8988T (cell line): Measurements from ENCODE around the gene CLTCL1.
"Not testable (repeated sequence)": the region's sequence is repeated elsewhere in the genome, so short reads cannot be mapped to it uniquely, and the experiment has no call there.

Experiments used
- DNase-seq: peaks from one replicate; pipeline ENCODE4 v3.0.0; 2011

CLTCL1 gene

DNA sequence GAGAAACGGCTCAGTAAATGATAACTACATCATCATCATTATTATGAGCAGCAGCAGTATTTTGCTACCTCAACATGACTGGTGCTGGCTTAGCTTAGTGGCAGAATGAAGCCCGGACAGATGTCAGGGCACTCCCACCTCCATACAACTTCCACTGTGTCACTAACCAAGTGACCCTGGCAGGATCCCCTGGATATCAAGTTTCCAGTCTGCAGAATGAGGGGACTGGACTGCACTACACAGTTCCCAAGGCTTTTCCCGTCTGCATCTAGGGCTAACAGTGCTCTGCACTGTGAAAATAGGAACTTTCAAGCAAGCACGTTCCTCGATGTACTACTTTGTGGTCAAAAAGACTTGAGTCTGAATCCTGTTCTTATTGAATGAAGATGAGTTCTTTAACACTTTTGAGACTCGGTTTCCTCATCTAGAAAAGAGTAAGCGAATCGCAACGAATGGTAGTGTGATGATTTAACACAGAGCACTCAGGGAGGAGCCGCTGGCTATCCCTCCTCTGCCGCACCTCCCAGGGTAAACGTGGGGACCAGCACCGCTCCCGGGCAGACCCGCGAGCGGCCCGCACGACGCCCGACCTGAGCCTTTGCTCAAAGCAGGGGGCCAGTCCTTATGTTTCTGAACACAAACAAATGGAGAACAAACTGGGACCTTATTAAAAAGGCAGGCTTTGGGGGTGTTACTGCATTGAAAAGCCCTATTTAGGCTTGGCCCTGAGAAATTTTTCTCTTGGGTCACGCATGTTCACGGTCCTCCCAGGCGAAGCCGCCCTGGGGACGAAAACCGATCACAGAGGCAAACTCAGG lies 910 bp downstream of the CLTCL1 start:
- DNase-seq, result no peak

DNA sequence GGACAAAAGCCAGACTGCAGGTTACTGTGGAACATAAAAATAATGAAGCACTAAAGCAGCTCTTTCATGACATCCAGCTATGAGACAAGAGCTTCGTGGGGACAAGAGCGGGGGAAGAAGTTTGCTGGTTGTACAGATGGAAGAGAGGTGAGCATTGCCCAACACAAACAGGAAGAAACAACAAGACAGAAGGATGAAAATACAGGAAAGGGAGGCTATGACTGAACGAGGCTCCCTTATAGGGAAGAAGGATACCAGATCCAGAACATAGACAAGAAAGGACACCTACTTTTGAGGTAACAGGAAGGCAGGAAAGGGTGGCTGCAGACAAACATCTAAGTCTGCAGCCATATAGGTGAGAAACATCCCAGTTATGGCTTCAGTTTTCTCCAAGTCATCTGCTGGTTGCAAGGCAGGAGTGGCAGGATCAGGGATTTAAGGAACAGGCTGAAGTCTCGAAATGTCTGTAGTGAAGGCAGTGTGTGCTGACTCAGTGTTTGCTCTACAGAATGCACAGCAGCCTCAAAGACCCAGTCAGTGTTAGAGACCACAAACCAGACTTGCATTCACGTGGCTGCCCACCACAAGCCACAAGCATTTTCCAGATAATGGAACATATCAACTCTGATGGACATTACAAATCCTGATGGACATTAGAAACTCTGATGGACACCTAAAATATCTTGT lies 1.9 kb downstream of the CLTCL1 start:
- no peak for DNase-seq

DNA sequence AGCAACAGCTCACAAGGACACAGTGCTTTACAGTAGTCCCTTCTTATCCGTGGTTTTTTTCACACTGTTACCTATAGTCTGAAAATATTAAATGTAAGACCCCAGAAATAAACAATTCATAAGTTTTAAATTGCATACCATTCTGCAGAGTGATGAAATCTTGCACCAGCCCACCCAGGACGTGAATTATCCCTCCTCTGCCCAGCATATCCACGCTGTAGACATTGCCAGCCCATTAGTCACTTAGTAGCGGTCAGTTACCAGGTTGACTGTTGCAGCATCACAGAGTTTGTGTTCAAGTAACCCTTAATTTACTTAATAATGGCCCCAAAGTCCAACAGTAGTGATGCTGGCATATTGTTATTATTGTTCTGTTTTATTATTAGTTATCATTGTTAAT lies 3.6 kb downstream of the CLTCL1 start:
- DNase-seq, result no peak

DNA sequence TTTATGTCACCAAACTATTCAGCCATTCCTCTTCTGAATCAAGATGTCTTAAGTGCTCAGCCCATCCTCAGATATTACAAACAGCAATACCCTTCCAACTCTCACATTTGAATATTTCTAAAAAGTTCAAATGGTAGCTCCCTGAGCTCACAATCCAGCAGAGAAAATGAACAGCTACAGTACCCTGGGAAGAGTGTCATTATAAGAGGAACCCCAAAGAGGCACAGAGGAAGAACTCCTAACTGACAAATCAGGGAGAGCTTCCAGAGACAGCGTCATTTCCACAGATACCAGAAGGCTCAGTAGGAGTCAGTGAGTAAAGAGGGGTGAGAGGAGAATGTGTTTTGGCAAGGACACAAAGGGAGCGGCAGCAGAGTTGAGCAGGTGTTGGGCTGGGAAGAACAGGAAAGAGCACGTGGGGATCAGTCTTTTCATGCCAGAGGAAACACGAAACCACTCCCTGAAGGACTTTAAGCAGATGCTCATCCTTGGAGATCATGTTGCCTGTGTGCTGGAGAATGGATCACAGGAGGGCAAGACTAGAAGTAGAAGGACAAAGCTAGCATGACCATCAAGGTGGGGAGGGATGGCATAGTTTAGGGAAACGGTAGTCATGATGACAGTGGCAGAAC lies 4.3 kb downstream of the CLTCL1 start:
- no peak for DNase-seq

DNA sequence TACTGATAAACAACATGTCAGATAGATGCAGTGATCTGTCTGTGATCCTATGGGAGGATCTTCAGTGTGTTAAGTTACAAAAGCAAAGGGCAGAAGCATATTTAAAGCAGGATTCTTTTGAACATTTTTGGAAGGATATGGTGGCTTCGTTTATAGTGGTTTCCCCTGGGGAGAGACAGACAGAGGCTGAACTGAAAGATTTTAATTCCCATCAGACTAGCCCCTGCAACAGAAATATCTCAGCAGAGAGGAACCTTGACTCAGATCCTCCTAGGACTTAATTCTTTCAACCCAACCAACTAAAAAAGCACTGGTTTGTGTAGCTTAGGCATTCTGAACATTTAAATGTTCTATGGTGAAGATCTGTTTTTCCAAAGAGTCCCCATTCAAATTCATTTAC lies 5.7 kb downstream of the CLTCL1 start:
- DNase-seq, result no peak

DNA sequence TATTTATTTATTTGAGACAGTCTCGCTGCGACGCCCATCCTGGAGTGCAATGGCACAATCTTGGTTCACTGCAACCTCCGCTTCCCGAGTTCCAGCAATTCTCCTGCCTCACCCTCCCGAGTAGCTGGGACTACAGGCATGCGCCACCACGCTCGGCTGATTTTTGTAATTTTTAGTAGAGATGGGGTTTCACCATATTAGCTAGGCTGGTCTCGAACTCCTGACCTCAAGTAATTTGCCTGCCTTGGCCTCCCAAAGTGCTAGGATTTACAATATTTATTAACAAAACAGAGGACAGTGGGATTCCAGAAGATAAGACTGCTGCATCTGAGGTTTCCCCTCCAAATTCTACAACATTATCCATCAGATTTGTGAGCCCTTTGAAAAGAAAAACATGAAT lies 12.4 kb downstream of the CLTCL1 start:
- DNase-seq, result not testable (repeated sequence)

DNA sequence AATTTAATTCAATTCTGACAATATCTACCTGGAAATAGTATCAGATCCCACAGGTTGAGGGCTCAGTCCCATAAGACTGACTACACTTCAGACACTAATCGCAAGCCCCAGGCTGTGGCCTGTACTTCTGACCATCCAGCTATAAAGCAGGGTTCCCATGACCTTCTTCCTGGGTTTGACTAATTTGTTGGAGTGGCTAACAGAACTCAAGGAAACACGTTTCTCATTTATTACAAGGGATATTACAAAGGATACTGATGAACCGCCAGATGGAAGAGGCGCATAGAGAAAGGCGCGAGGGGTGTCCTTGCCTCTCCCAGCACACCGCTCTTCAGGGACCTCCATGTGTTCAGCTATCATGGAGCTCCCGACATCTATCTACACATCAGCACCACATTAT lies 13.7 kb downstream of the CLTCL1 start:
- DNase-seq, result no peak

DNA sequence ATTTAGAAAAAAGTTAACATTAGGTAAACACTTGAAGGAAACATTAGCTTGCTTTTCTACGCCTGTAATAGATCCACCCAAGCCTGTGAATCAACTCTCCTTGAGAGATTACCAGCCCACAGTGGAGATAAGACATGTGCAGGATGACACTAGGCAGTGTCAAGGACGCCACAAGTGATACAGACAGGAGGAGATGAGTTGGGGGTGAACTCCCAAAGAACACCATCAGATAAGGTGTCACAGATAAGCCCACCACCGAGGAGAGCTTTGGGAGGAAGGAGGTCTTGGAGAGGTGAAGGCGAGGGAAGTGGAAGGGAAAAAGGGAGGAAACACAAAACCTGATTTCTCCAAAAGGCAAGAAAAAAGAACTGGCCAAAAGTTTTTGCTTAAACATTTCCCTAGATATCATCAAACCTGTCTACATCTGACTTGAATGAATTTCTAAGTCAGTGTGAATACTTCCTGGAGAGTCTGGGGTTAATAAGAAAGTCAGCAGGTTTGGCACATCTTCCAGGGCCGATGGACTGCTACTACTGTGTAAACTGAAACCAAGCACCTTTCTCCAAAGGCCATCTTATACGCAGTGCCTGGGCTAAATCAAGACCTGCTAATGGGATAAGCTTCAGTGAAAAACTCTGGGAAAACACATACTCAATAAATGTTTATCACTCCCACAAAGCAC lies 15.5 kb downstream of the CLTCL1 start:
- DNase-seq, result no peak

DNA sequence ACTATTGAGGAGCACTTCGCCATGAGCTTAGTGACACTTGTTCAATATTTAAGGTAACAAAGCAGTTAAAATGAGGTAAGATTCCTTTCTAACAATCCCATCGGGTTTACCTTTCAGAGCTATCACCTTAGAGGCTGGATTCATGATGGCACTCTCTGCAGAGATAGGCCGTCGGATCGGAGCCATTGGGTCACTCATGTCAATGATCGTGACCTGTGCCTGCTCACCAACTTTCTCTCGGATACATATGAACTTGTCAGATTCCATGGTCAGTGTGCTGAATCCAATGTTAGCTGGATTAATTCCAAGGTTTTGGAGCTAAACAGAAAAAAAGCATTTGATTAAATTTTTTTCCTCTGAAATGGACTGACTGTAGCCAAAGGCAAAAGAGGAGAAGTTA lies 16.0 kb downstream of the CLTCL1 start:
- DNase-seq, result no peak

DNA sequence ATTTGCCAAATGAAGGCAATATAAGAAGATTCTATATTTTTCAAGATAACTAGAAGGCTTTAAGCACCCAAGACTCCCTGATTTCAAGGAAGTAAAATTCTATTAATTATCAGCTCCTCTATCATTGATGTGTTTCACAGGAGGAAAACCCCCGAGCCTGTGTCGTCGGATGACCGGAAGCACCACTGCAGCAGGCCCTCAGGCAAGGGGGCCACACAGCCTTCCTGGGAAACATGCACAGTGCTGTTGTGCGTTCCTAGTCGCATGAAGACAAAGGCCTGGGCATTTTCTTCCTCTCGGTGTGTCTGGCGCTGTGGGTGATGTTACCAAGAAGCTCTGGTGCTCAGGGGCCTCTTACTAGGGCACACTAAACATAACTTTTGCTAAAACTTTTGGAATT lies 16.4 kb downstream of the CLTCL1 start:
- DNase-seq, result no peak

DNA sequence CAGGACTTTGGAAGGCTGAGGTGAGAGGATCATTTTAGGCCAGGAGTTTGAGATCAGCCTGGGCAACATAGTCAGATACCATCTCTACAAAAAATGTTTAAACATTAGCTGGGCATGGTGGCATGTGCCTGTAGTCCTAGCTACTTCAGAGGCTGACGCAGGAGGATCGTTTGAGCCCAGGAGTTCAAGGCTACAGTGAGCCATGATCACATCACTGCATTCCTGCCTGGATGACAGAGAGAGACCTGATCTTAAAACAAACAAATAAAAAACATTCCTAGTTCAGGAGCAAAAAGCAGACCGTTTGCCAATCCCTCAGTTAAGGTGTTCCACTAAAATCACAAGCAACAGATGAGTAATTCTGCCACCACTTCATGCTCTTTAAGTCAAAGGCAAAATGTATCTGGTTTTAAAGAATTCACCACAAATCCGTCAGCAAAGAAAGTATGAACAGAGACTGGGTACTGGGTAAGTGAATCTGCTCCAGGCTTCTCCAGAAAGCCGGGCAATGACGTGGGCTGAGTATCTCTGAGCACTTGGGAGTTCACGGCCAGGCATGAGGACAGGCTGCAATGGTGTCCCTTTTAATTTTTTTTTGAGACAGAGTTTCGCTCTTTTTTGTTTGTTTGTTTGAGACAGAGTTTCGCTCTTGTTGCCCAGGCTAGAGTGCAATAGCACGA lies 19.5 kb downstream of the CLTCL1 start:
- no peak for DNase-seq

DNA sequence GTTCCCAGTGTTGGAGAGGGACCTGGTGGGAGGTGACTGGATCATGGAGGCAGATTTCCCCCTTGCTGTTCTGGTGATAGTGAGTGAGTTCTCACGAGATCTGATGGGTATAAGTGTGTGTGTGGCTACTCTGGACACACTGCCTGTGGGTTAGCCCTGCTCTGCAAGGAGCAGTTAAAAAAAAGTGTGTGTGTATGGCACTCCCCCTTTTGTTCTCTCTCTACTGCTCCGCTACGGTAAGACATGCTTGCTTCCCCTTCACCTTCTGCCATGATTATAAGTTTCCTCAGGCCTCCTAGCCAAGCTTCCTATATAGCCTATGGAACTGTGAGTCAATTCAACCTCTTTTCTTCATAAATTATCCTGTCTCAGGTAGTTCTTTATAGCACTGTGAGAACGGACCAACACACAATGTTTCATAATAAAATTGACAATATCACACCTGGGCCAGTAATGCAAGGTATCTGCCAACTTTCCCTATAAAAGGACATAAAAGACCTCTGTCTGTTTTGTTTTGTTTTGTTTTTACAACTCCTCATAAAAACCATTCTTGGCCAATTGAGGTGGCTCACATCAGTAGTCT lies 20.2 kb downstream of the CLTCL1 start:
- no peak for DNase-seq

DNA sequence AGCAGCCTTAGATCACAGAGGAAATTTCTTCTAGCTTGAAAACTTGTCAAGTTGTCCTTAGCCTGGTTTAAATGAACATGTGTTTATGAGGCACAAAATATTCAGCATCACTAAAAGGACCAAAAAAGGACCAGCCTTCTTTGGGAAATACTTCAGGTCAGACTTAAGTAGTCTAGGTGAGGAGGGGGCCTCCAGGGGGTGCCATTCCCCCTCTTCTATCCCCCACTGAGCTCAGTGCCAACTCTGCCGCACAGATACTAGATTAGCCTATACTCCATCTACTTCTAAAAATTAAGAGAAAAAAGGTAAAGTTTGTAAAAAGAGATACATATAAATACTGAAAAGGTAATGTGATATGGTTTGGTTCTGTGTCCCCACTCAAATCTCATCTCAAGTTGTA lies 20.6 kb downstream of the CLTCL1 start:
- DNase-seq, result no peak

DNA sequence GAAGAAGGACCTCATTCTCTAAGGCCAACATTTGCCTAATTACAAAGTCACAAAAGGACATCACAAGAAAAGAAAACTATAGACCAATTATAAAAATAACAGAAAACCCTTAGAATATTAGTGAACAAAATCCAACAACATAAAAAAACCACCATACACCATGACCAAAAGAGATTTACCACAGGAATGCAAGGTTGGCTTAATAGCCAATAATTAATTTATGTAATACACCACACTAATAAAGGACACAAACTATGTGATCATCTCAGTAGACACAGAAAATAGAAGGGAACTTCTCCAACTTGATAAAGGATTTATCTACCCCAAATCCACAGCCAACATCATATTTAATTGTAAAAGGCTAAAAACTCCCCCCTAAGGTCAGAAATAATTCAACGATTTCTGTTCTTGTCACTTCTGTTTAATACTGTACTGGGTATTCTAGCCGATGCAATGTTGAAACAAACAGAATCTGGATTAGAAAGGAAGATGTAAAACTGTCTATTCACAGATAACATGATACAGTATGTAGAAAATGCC lies 24.9 kb downstream of the CLTCL1 start:
- no peak for DNase-seq

DNA sequence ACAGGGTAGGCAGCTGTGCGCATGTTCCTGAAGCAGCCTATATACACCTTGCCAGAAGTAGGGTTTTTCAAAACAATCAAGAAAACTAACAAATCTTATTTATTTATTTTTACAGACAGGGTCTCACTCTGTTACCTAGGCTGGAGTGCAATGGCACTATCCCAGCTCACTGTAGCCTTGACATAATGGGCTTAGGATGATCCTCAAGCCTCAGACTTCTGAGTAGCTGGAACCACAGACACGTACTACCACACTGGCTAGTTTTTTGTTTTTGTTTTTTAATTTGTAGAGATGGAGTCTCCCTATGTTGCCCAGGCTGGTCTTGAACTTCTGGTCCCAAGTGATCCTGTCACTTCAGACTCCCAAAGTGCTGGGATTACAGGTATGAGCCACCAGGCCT lies 25.7 kb downstream of the CLTCL1 start:
- no peak for DNase-seq

DNA sequence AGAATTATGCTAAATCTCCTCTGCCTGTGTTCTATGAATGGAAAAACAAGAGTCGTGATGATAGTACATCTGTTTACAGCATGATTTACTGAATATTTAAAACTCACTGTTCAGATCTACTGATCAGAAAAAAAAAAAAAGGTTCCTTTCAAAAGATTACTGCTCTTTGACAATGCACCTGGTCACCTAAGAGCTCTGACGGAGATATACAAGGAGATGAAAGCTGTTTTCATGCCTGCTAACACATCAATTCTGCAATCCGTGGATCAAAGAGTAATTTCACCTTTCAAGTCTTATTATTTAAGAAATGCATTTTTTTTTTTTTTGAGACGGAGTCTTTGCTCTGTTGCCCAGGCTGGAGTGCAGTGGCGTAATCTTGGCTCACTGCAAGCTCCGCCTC lies 30.7 kb downstream of the CLTCL1 start:
- DNase-seq, result no peak

DNA sequence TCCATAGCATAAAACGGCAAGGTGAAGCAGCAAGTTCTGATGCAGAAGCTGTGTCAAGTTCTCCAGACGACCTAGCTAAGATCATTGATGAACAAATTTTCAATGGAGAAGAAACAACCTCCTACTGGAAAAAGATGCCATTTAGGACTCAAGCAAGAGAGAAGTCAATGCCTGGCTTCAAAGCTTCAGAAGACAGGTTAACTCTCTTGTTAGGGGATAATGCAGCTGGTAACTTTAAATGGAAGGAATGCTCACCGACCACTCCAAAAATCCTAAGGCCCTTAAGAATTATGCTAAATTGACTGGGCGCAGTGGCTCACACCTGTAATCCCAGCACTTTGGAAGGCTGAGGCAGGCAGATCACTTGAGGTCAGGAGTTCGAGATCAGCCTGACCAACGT lies 31.3 kb downstream of the CLTCL1 start:
- DNase-seq, result no peak

DNA sequence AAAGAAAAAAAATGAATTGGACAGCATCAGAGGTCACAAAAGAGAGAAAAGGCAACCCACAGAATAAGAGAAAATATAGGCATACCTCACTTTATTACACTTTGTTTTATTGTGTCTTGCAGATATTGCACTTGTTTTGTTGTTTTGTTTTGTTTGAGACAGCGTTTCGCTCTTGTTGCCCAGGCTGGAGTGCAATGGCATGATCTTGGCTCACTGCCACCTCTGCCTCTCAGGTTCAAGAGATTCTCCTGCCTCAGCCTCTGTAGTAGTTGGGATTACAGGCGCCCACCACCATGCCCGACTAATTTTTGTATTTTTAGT lies 32.6 kb downstream of the CLTCL1 start:
- DNase-seq, result not testable (repeated sequence)

DNA sequence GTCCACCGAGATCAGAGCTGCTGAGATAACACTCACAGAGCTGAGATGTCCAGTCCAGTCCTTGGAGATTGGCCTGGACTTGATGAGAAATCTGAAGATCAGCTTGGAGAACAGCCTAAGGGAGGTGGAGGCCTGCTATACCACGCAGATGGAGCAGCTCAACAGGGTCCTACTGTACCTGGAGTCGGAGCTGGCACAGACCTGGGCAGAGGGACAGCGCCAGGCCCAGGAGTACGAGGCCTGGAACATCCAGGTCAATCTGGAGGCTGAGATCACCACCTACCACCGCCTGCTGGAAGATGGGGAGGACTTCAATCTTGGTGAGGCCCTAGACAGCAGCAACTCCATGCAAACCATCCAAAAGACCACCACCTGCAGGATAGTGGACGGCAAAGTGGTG lies 33.1 kb downstream of the CLTCL1 start:
- DNase-seq, result no peak

DNA sequence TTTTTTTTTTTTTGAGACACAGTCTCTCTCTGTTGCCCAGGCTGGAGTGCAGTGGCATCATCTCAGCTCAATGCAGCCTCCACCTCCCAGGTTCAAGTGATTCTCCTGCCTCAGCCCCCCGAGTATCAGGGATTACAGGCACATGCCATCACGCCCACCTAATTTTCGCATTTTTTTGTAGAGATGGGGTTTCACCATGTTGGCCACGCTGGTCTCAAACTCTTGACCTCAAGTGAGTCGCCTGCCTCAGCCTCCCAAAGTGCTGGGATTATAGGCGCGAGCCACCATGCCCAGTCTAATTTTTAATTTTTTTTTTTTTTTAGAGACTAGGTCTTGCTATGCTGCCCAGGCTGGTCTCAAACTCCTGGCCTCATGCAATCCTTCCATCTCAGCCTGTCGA lies 35.2 kb downstream of the CLTCL1 start:
- not testable (repeated sequence) for DNase-seq

DNA sequence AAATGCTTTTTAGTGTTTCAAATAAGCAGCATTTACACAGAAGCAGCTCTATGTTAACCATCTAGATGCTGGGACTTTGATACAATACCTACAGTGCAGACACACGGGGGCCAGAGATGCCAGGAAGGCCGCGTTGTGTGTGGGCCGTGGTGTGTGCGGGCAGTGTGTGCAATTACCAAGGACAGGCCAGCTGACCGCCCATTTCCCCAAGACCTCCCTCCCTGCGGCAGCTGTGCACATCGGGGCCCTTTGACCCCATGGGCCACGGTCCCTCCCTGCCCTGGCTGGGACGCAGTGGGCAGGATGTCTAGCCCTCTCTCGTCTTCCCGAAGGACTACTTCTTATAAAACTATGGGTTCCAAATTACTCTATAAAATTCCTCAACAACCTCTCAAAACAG lies 38.4 kb downstream of the CLTCL1 start:
- DNase-seq, result no peak

DNA sequence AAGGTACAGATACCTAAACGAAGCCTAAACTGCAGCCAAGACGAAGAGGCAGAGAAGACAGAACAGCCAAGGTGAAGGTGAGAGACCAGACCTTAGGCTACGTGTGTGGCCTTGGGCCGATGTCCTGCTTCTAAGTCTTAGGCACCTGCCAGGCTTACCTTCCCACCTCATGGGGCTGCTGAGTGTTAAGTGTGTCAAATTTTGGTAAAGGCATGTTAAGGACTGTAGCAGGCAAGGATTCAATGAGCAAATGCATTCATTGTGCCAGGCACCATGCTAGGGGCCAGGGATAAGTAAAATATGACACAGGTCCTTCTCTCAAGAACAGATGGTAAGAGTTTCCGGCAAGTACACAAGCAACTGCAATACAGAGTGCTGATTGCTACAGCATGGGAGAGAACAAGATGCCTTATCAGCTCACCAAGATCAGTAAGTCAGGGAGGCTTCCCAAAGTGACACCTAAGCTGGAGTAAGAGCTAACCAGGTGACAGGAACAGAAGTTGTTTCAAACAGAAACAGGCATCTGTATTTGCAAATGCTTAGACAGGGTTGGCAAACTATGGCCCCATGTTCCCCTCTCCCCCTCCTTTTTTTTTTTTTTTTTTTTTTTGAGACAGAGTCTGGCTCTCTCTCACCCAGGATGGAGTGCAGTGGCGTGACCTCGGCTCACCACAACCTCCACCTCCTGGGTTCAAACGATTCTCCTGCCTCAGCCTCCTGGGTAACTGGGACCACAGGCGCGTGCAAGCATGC lies 46.7 kb downstream of the CLTCL1 start:
- no peak for DNase-seq
